ENCODE results near the gene ZFYVE28.

ZFYVE28 gene

GRCh38 chr4:2303121-2303685 lies 115.2 kb downstream of the ZFYVE28 start:
- TF ChIP-seq TAF1 (IDR thresholded peaks at IDR 0.05; ENCODE audit: low read depth) (no peak), TEAD4 (IDR thresholded peaks at IDR 0.05) (no peak), USF1 (IDR thresholded peaks at IDR 0.05) (no peak), FOXM1 (IDR thresholded peaks at IDR 0.05; ENCODE audit: borderline replicate concordance, low read depth) (no peak), EGR1 (IDR thresholded peaks at IDR 0.05) (no peak), ZBTB7A (IDR thresholded peaks at IDR 0.05; ENCODE audit: low read depth) (no peak), YY1 (IDR thresholded peaks at IDR 0.05; ENCODE audit: low read depth) (no peak), NFIC (IDR thresholded peaks at IDR 0.05) (no peak)

- no peak for TF ChIP-seq TCF12 (IDR thresholded peaks at IDR 0.05; ENCODE audit: low read depth)
- no peak for TF ChIP-seq YY1 (IDR thresholded peaks at IDR 0.05; ENCODE audit: low read depth)
- no peak for TF ChIP-seq FOXM1 (IDR thresholded peaks at IDR 0.05; ENCODE audit: borderline replicate concordance, low read depth)
- no peak for TF ChIP-seq ZBTB7A (IDR thresholded peaks at IDR 0.05; ENCODE audit: low read depth)
- no peak for TF ChIP-seq TEAD4 (IDR thresholded peaks at IDR 0.05)
- TF ChIP-seq CREB1 (IDR thresholded peaks at IDR 0.05; ENCODE audit: low read depth): no peak
- TF ChIP-seq MAX (IDR thresholded peaks at IDR 0.05): no peak
- no peak for TF ChIP-seq REST (IDR thresholded peaks at IDR 0.05; ENCODE audit: low read depth)
- TF ChIP-seq EGR1 (IDR thresholded peaks at IDR 0.05): no peak
- no peak for TF ChIP-seq TAF1 (IDR thresholded peaks at IDR 0.05; ENCODE audit: low read depth)
- TF ChIP-seq USF1 (IDR thresholded peaks at IDR 0.05): no peak
- TF ChIP-seq EP300 (IDR thresholded peaks at IDR 0.05; ENCODE audit: borderline replicate concordance): no peak
- TF ChIP-seq CEBPB (IDR thresholded peaks at IDR 0.05): no peak
- no peak for TF ChIP-seq NFIC (IDR thresholded peaks at IDR 0.05)
- no peak for TF ChIP-seq RAD21 (IDR thresholded peaks at IDR 0.05; ENCODE audit: low read depth)
Measured at GRCh38 chr4:2302387-2303119, 115.9 kb downstream of the ZFYVE28 start.

- TF ChIP-seq RAD21 (IDR thresholded peaks at IDR 0.05; ENCODE audit: low read depth) (no peak), REST (IDR thresholded peaks at IDR 0.05; ENCODE audit: low read depth) (no peak), CEBPB (IDR thresholded peaks at IDR 0.05) (no peak)
Measured at GRCh38 chr4:2301806-2302205, 116.6 kb downstream of the ZFYVE28 start.

- TF ChIP-seq CREB1 (IDR thresholded peaks at IDR 0.05; ENCODE audit: low read depth) (no peak), TCF12 (IDR thresholded peaks at IDR 0.05; ENCODE audit: low read depth) (no peak), RAD21 (IDR thresholded peaks at IDR 0.05; ENCODE audit: low read depth) (no peak), FOXM1 (IDR thresholded peaks at IDR 0.05; ENCODE audit: borderline replicate concordance, low read depth) (no peak), USF1 (IDR thresholded peaks at IDR 0.05) (no peak), NFIC (IDR thresholded peaks at IDR 0.05) (no peak), CEBPB (IDR thresholded peaks at IDR 0.05) (no peak), TEAD4 (IDR thresholded peaks at IDR 0.05) (no peak), EGR1 (IDR thresholded peaks at IDR 0.05) (no peak), ZBTB7A (IDR thresholded peaks at IDR 0.05; ENCODE audit: low read depth) (no peak), YY1 (IDR thresholded peaks at IDR 0.05; ENCODE audit: low read depth) (no peak)
Measured at GRCh38 chr4:2301225-2301642, 117.2 kb downstream of the ZFYVE28 start.

GRCh38 chr4:2300431-2301224 lies 117.8 kb downstream of the ZFYVE28 start:
- no peak for TF ChIP-seq TCF12 (IDR thresholded peaks at IDR 0.05; ENCODE audit: low read depth)
- TF ChIP-seq REST (IDR thresholded peaks at IDR 0.05; ENCODE audit: low read depth): no peak
